Stomach (tissue), 9 donors: ENCODE results near the gene KCNH1. TPM values are rescaled to one million over a fixed set of nuclear protein-coding genes. Genes with fewer than 3 reads are reported as not detected.

ENCODE experiments used
- DNase-seq, 2 donors: peaks; one replicate each; pipeline versions ENCODE4 v3.0.0 to v3.0.0-alpha.2; 2013 to 2019
- H3K27ac ChIP-seq, 5 donors: fragments of 200-600 bp in 4 of 5; sonication (generic) in 4 of 5; one replicate each; pipeline ENCODE4 v1.5.1; 2013 to 2019; ENCODE audit warnings: mild to moderate bottlenecking in 1 of 5, moderate library complexity in 1 of 5
- H3K27me3 ChIP-seq, 3 donors: fragments of 200-600 bp; sonication (generic); one replicate each; pipeline ENCODE4 v1.5.1; 2017 to 2019; ENCODE audit warnings: mixed run types in 1 of 3
- H3K36me3 ChIP-seq, 4 donors: fragments of 200-600 bp; sonication (generic); 1 replicate in 3 of 4; 2 replicates in 1 of 4; pipeline ENCODE4 v1.5.1; 2016 to 2019
- H3K4me1 ChIP-seq, 4 donors: fragments of 200-600 bp; sonication (generic); one replicate each; pipeline ENCODE4 v1.5.1; 2016 to 2019
- H3K4me3 ChIP-seq, 4 donors: fragments of 200-600 bp; sonication (generic) in 3 of 4; one replicate each; pipeline ENCODE4 v1.5.1; 2016 to 2019; ENCODE audit warnings: mild to moderate bottlenecking in 1 of 4
- H3K9me3 ChIP-seq, 4 donors: fragments of 200-600 bp; sonication (generic); one replicate each; pipeline ENCODE4 v1.5.1; 2016 to 2019
- EP300 ChIP-seq: sonication (generic); formaldehyde crosslinking; IDR thresholded peaks from one replicate; pipeline ENCODE4 v1.6.1; 2017; ENCODE audit warnings: antibody characterized with exemption
- POLR2A ChIP-seq, 4 donors: fragments of 450-650 bp; IDR thresholded peaks; one replicate each; pipeline ENCODE4 v1.6.1; 2016; ENCODE audit warnings: antibody characterized with exemption in 4 of 4, control low read depth in 2 of 4, mild to moderate bottlenecking in 1 of 4, moderate library complexity in 1 of 4
- POLR2AphosphoS5 ChIP-seq, 3 donors: sonication (generic); formaldehyde crosslinking; IDR thresholded peaks; one replicate each; pipeline ENCODE4 v1.6.1; 2016; ENCODE audit warnings: antibody characterized with exemption in 3 of 3
- WGBS, 5 donors: extraction: QIAGEN DNeasy Blood & Tissue Kit in 3 of 5; methylation state at CpG; one replicate each; pipeline versions ENCODE4 v1.1.5 to v1.1.7; 2013 to 2018; 5-methylcytosine and 5-hydroxymethylcytosine counted together
- intact Hi-C: fragments of 100-400 bp; cut with DNase I; formaldehyde crosslinking; loops from one replicate; pipeline ENCODE4 v1.15.1; 2023; ENCODE audit warnings: low total_unique reads
- polyA plus RNA-seq, 3 donors: library from polyadenylated mRNA; stranded (reverse); fragments of 200-250 nt; gene quantifications; one replicate each; pipeline ENCODE4 v1.2.3, GENCODE V29; 2013
- total RNA-seq, 5 donors: library from RNA; depleted of rRNA; stranded (reverse); fragments of >200 nt; gene quantifications; one replicate each; pipeline versions ENCODE4 v1.1.0 to v1.2.3, GENCODE V29; 2014 to 2016
- TF ChIP-seq, protein P1 (sequence below), 7 experiments: fragments of 450-650 bp in 4 of 7; fragments of 200-600 bp in 3 of 7; sonication (generic) in 3 of 7; IDR thresholded peaks; one replicate each; pipeline ENCODE4 v1.5.1; 2016 to 2019; ENCODE audit warnings: antibody characterized with exemption in 7 of 7, control low read depth in 2 of 7, mild to moderate bottlenecking in 1 of 7
- donor health status: healthy with polysubstance abuse.
- donor health status: Bipolar disorder and iron deficiency.
- donor health status: healthy.

Gene KCNH1
- total and polyA plus RNA-seq, 8 donors, result 0.10 to 6.8 (median 3.2) TPM; not detected in 1

DNA sequence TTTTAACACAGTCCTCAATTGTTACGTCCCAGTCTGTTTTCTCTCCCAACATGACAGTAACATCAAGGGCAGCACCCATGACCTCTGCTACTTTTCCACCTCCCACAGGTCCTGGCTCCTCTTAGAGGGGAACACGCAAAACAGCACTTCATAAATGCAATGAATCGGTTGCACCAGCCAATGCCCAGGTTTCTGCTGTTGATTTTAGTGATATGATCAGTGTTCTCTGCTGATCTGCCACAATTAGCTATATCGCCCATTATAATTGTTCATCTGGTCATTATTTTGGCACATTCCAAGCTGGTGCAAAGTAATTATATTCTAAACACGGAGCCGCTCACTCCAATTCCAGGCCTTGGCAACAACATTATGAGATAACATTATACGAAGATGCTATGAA is 184.5 kb downstream of the KCNH1 start:
- TF ChIP-seq POLR2AphosphoS5 (IDR thresholded peaks at IDR 0.05) (no peak), EP300 (no peak), POLR2A (IDR thresholded peaks at IDR 0.05) (no peak)
- TF ChIP-seq, protein P1, sequence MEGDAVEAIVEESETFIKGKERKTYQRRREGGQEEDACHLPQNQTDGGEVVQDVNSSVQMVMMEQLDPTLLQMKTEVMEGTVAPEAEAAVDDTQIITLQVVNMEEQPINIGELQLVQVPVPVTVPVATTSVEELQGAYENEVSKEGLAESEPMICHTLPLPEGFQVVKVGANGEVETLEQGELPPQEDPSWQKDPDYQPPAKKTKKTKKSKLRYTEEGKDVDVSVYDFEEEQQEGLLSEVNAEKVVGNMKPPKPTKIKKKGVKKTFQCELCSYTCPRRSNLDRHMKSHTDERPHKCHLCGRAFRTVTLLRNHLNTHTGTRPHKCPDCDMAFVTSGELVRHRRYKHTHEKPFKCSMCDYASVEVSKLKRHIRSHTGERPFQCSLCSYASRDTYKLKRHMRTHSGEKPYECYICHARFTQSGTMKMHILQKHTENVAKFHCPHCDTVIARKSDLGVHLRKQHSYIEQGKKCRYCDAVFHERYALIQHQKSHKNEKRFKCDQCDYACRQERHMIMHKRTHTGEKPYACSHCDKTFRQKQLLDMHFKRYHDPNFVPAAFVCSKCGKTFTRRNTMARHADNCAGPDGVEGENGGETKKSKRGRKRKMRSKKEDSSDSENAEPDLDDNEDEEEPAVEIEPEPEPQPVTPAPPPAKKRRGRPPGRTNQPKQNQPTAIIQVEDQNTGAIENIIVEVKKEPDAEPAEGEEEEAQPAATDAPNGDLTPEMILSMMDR (IDR thresholded peaks at IDR 0.05), result no peak
- DNase-seq, result no peak
- no peaks in the 10 kb centered on the region for H3K27me3 ChIP-seq
- no peaks in the 10 kb centered on the region for H3K9me3 ChIP-seq
- no peaks in the 10 kb centered on the region for H3K36me3 ChIP-seq
- no peak overlapping the region for H3K4me3 ChIP-seq
- H3K27ac ChIP-seq, result no peak overlapping the region
- intact Hi-C loops, result no loop called here
- H3K4me1 ChIP-seq, result no peaks in the 10 kb centered on the region
- WGBS, 5 donors, result 63 to 70% (median 66%) methylated on average over 7 of the region's 7 CpGs

DNA sequence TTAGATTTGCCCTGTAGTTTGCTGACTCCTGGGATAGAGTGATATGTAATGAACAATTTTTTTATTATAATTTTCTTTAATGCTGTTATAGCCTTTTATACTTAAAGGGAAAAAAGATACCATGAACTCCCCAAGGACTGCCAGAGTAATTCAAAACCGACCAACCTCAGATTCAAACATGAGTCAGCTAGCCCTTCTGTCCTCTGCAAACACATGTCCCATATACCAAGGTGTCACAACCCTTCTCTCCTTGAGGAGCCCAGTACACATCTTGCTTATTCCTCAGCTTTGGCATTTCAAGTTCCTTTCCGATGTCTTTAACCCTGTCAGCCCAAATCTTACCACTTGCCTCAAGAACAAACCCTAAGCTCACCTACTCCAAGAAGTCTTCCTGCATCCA is 184.9 kb downstream of the KCNH1 start:
- no peak overlapping the region for H3K4me3 ChIP-seq
- no peaks in the 10 kb centered on the region for H3K9me3 ChIP-seq
- WGBS, 5 donors, result 63 to 78% (median 70%) methylated on average over 2 of the region's 2 CpGs
- no peaks in the 10 kb centered on the region for H3K4me1 ChIP-seq
- intact Hi-C loops, result no loop called here
- no peaks in the 10 kb centered on the region for H3K36me3 ChIP-seq
- H3K27me3 ChIP-seq, result no peaks in the 10 kb centered on the region
- no peak overlapping the region for H3K27ac ChIP-seq
- DNase-seq, result no peak
- TF ChIP-seq, protein P1 (IDR thresholded peaks at IDR 0.05), result no peak
- TF ChIP-seq POLR2A (IDR thresholded peaks at IDR 0.05) (no peak), EP300 (no peak), POLR2AphosphoS5 (IDR thresholded peaks at IDR 0.05) (no peak)

DNA sequence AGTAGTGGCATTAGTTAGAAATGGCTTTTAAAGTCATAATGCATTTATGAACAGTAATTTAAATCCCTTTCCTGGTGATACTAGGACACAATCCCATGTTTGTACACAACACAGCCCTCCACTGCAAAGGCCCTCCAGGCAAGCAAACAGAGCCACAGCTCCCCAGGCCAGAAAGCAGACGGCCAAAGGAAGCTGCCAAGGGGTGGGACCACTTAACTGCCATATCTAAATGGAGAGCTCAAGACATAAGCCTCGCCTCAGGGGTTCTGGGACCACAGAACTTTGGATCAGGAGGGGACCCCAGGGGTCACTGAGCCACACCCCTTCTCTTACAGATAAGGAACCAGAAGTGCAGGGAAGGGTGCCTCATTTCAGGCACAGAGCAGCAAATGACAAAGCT is 189.7 kb downstream of the KCNH1 start:
- peak in 1 of 2 donors; percentile 22 for DNase-seq
- Histone ChIP-seq H3K4me3 (no peak overlapping the region), H3K27me3 (no peaks in the 10 kb centered on the region), H3K9me3 (no peaks in the 10 kb centered on the region), H3K27ac (no peak overlapping the region), H3K36me3 (no peaks in the 10 kb centered on the region), H3K4me1 (no peaks in the 10 kb centered on the region)
- intact Hi-C loops, result no loop called here
- 11 to 37% (median 24%) methylated on average over 2 of the region's 2 CpGs for WGBS, 5 donors
- TF ChIP-seq EP300 (no peak), POLR2AphosphoS5 (IDR thresholded peaks at IDR 0.05) (no peak), POLR2A (IDR thresholded peaks at IDR 0.05) (no peak)
- TF ChIP-seq, protein P1 (IDR thresholded peaks at IDR 0.05), result no peak

DNA sequence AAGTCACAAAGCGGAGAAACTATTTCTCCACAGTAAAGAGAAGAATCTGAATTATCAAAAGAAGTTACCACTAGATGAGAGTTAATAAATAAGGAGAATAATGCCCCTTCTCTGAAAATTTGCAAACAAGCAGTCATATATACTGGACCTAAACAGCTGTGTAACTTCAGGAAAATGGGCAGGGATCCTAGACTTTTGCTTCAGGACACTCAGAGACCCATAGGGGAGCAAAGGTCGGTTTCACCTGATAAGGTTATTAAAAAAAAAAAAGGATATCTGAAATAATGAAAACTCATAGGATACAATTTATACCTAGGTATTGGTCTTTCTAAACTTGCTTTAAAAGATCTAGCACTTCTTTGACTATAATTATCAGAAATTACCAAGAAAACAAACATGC is 191.4 kb downstream of the KCNH1 start:
- no peaks in the 10 kb centered on the region for H3K27me3 ChIP-seq
- 73 to 85% (median 77%) methylated on average over 2 of the region's 2 CpGs for WGBS, 5 donors
- H3K36me3 ChIP-seq, result no peaks in the 10 kb centered on the region
- no peak overlapping the region for H3K27ac ChIP-seq
- DNase-seq, result no peak
- no peaks in the 10 kb centered on the region for H3K4me1 ChIP-seq
- H3K4me3 ChIP-seq, result no peak overlapping the region
- TF ChIP-seq POLR2AphosphoS5 (IDR thresholded peaks at IDR 0.05), result no peak
- TF ChIP-seq, protein P1 (IDR thresholded peaks at IDR 0.05), result no peak
- TF ChIP-seq POLR2A (IDR thresholded peaks at IDR 0.05), result no peak
- no peak for TF ChIP-seq EP300
- intact Hi-C loops, result no loop called here
- no peaks in the 10 kb centered on the region for H3K9me3 ChIP-seq
